GM12878 (cell line): ENCODE measurements around the gene MTFP1. TPM values are rescaled to one million over a fixed set of nuclear protein-coding genes. Genes with fewer than 3 reads are reported as not detected.
A peak's percentile ranks its signal among the peaks of the same experiment; 100 is the strongest.

ENCODE experiments used
- BCL11A ChIP-seq: IDR thresholded peaks from 2 replicates; pipeline ENCODE4 v1.6.1; 2011; ENCODE audit warnings: low read depth, low read length
- BHLHE40 ChIP-seq, 2 experiments: fragments of 450-650 bp in 1 of 2; IDR thresholded peaks; 2 replicates each; pipeline ENCODE4 v1.6.1; 2011 to 2017; ENCODE audit warnings: low read depth in 2 of 2, borderline replicate concordance in 1 of 2, improper control_type of control experiment in 1 of 2, low read length in 1 of 2, mild to moderate bottlenecking in 1 of 2
- CHD4 ChIP-seq: fragments of 200-600 bp; sonication (generic); IDR thresholded peaks from 2 replicates; pipeline ENCODE4 v1.6.1; 2016; ENCODE audit warnings: mild to moderate bottlenecking
- CREB1 ChIP-seq: IDR thresholded peaks from 2 replicates; pipeline ENCODE4 v1.6.1; 2012; ENCODE audit warnings: low read depth, mild to moderate bottlenecking, inconsistent platforms
- GATAD2B ChIP-seq: fragments of 450-650 bp; conservative IDR thresholded peaks from 2 replicates; pipeline ENCODE4 v1.6.1; 2017; ENCODE audit warnings: low read depth, mild to moderate bottlenecking, moderate library complexity
- IKZF1 ChIP-seq: fragments of 450-650 bp; conservative IDR thresholded peaks from 2 replicates; pipeline ENCODE4 v1.6.1; 2017; ENCODE audit warnings: antibody characterized with exemption, mild to moderate bottlenecking
- KAT2A ChIP-seq: conservative IDR thresholded peaks from 2 replicates; pipeline ENCODE4 v1.6.1; 2011; ENCODE audit warnings: low read depth, low read length; ENCODE audit not compliant: control insufficient read depth
- MEF2A ChIP-seq: IDR thresholded peaks from 2 replicates; pipeline ENCODE4 v1.6.1; 2011; ENCODE audit warnings: low read depth, mild to moderate bottlenecking, low read length, moderate library complexity; ENCODE audit not compliant: insufficient read depth
- MTA2 ChIP-seq: fragments of 450-650 bp; IDR thresholded peaks from 2 replicates; pipeline ENCODE4 v1.6.1; 2016; ENCODE audit warnings: low read depth, mild to moderate bottlenecking, moderate library complexity
- MYB ChIP-seq: fragments of 150-350 bp; IDR thresholded peaks from 2 replicates; pipeline ENCODE4 v1.6.1; 2014; ENCODE audit warnings: mild to moderate bottlenecking, low read depth, low read length, borderline replicate concordance
- MYC ChIP-seq: IDR thresholded peaks from 2 replicates; pipeline ENCODE4 v1.6.1; 2011; ENCODE audit warnings: mild to moderate bottlenecking, low read length, moderate library complexity, inconsistent platforms; ENCODE audit not compliant: insufficient read depth, insufficient replicate concordance, insufficient read length, severe bottlenecking
- RFX5 ChIP-seq: IDR thresholded peaks from 2 replicates; pipeline ENCODE4 v1.6.1; 2011; ENCODE audit warnings: low read depth, low read length, improper control_type of control experiment
- SIN3A ChIP-seq: IDR thresholded peaks from 2 replicates; pipeline ENCODE4 v1.6.1; 2012; ENCODE audit warnings: low read depth, low read length, improper control_type of control experiment
- SUZ12 ChIP-seq: fragments of 200-600 bp; sonication (generic); IDR thresholded peaks from one replicate; pipeline ENCODE4 v1.6.1; 2018; ENCODE audit warnings: antibody characterized with exemption, mild to moderate bottlenecking; ENCODE audit not compliant: unreplicated experiment
- USF2 ChIP-seq: IDR thresholded peaks from 2 replicates; pipeline ENCODE4 v1.6.1; 2011; ENCODE audit warnings: low read depth, low read length, improper control_type of control experiment, borderline replicate concordance
- ZNF217 ChIP-seq: fragments of 450-650 bp; IDR thresholded peaks from 2 replicates; pipeline ENCODE4 v1.6.1; 2017; ENCODE audit warnings: antibody characterized with exemption, mild to moderate bottlenecking
- ZNF274 ChIP-seq: IDR thresholded peaks from one replicate; pipeline ENCODE4 v1.8.0; 2011; ENCODE audit not compliant: insufficient read length, insufficient read depth
- ZNF687 ChIP-seq: fragments of 450-650 bp; IDR thresholded peaks from 2 replicates; pipeline ENCODE4 v1.6.1; 2017; ENCODE audit warnings: mild to moderate bottlenecking, moderate library complexity
- polyA plus RNA-seq, 11 experiments: library from polyadenylated mRNA; depleted of rRNA in 4 of 11; unstranded in 6 of 11; stranded (reverse) in 5 of 11; fragments of >200 nt; fragmentation: Nextera tagmentation in 4 of 11; fragmentation: Illumina TruSeq in 1 of 11; extraction: Ambion mirVana in 4 of 11; extraction: Trizol in 1 of 11; gene quantifications; 1 replicate in 1 of 11; 2 replicates in 10 of 11; pipeline versions ENCODE4 v1.2.1 to v1.2.3, GENCODE V29; 2011 to 2016; ENCODE audit warnings: inconsistent platforms in 2 of 11, missing spikeins in 2 of 11, low read depth in 1 of 11
- total RNA-seq, 4 experiments: library from RNA; depleted of rRNA in 3 of 4; stranded (reverse); fragments of >200 nt in 3 of 4; fragmentation: Illumina TruSeq in 1 of 4; extraction: Trizol in 1 of 4; gene quantifications; 2 replicates each; pipeline versions ENCODE4 v1.2.1 to v1.2.3, GENCODE V29; 2013 to 2021
- TF ChIP-seq, protein P1 (sequence below): IDR thresholded peaks from 2 replicates; pipeline ENCODE4 v1.6.1; 2011; ENCODE audit warnings: borderline replicate concordance, low read depth, mild to moderate bottlenecking, moderate library complexity, low read length; ENCODE audit not compliant: insufficient read depth, poor library complexity, severe bottlenecking
- TF ChIP-seq, protein P2 (sequence below): fragments of 150-350 bp; IDR thresholded peaks from 2 replicates; pipeline ENCODE4 v1.6.1; 2016; ENCODE audit warnings: low read depth, low read length

Gene MTFP1
- total and polyA plus RNA-seq, 10 of the 15 experiments (the other 5 are each of a cell fraction or from before 2014, with no cell fraction given), result 20.5 to 133 (median 59.8) TPM

GRCh38 chr22:30425616-30426387 lies at the start of gene MTFP1 (continued):
- peak; percentile 82 to 87 for TF ChIP-seq BHLHE40 (IDR thresholded peaks at IDR 0.05; ENCODE audit: borderline replicate concordance in 1 of 2, low read depth in 2 of 2, low read length in 1 of 2)
- TF ChIP-seq KAT2A, result no peak
- TF ChIP-seq USF2, result no peak
- TF ChIP-seq ZNF687, result peak; percentile 41; the same call in 1 of the 2 replicates
- TF ChIP-seq, protein P1, sequence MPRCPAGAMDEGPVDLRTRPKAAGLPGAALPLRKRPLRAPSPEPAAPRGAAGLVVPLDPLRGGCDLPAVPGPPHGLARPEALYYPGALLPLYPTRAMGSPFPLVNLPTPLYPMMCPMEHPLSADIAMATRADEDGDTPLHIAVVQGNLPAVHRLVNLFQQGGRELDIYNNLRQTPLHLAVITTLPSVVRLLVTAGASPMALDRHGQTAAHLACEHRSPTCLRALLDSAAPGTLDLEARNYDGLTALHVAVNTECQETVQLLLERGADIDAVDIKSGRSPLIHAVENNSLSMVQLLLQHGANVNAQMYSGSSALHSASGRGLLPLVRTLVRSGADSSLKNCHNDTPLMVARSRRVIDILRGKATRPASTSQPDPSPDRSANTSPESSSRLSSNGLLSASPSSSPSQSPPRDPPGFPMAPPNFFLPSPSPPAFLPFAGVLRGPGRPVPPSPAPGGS, result no peak
- no peak for TF ChIP-seq MEF2A
- 0 out of 2 replicates have a peak, but pooled peaks have one; percentile 21 for TF ChIP-seq IKZF1
- 0 out of 2 replicates have a peak, but pooled peaks have one; percentile 16 for TF ChIP-seq CREB1
- TF ChIP-seq CHD4, result no peak
- no peak for TF ChIP-seq MYC
- no peak for TF ChIP-seq ZNF274
- no peak for TF ChIP-seq SIN3A
- no peak for TF ChIP-seq BCL11A
- TF ChIP-seq RFX5, result no peak
- no peak for TF ChIP-seq ZNF217
- TF ChIP-seq, protein P2, sequence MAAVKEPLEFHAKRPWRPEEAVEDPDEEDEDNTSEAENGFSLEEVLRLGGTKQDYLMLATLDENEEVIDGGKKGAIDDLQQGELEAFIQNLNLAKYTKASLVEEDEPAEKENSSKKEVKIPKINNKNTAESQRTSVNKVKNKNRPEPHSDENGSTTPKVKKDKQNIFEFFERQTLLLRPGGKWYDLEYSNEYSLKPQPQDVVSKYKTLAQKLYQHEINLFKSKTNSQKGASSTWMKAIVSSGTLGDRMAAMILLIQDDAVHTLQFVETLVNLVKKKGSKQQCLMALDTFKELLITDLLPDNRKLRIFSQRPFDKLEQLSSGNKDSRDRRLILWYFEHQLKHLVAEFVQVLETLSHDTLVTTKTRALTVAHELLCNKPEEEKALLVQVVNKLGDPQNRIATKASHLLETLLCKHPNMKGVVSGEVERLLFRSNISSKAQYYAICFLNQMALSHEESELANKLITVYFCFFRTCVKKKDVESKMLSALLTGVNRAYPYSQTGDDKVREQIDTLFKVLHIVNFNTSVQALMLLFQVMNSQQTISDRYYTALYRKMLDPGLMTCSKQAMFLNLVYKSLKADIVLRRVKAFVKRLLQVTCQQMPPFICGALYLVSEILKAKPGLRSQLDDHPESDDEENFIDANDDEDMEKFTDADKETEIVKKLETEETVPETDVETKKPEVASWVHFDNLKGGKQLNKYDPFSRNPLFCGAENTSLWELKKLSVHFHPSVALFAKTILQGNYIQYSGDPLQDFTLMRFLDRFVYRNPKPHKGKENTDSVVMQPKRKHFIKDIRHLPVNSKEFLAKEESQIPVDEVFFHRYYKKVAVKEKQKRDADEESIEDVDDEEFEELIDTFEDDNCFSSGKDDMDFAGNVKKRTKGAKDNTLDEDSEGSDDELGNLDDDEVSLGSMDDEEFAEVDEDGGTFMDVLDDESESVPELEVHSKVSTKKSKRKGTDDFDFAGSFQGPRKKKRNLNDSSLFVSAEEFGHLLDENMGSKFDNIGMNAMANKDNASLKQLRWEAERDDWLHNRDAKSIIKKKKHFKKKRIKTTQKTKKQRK, result no peak
- TF ChIP-seq SUZ12, result no peak
- TF ChIP-seq MTA2, result no peak
- TF ChIP-seq GATAD2B, result peak; percentile 81
- no peak for TF ChIP-seq MYB
